H1 (cell line): ENCODE measurements around the gene KLK12. TPM values are rescaled to one million over a fixed set of nuclear protein-coding genes. Genes with fewer than 3 reads are reported as not detected.

Experiments used
- CBX5 ChIP-seq: fragments of 300-800, 300-1000 bp; sonication (generic); IDR thresholded peaks from 2 replicates; pipeline ENCODE4 v1.7.1; 2016; ENCODE audit warnings: antibody characterized with exemption, low read length, low read depth
- CTBP2 ChIP-seq: IDR thresholded peaks from 2 replicates; pipeline ENCODE4 v1.7.0; 2011; ENCODE audit warnings: borderline replicate concordance, mild to moderate bottlenecking, moderate library complexity, mixed read lengths, low read length; ENCODE audit not compliant: insufficient read depth, insufficient read length
- FOSL1 ChIP-seq: IDR thresholded peaks from 2 replicates; pipeline ENCODE4 v1.6.1; 2011; ENCODE audit warnings: mild to moderate bottlenecking, low read depth, low read length, moderate library complexity; ENCODE audit not compliant: insufficient read depth
- KDM1A ChIP-seq: fragments of 200-600, 300-600 bp; sonication (generic); IDR thresholded peaks from 2 replicates; pipeline ENCODE4 v1.7.1; 2016; ENCODE audit warnings: mild to moderate bottlenecking, low read length, borderline replicate concordance
- KDM4A ChIP-seq: IDR thresholded peaks from one replicate; pipeline ENCODE4 v1.7.1; 2012; ENCODE audit warnings: low read depth, mild to moderate bottlenecking, moderate library complexity, low read length, inconsistent platforms; ENCODE audit not compliant: severe bottlenecking
- YY1 ChIP-seq: IDR thresholded peaks from 2 replicates; pipeline ENCODE4 v1.6.1; 2011; ENCODE audit warnings: low read depth, mild to moderate bottlenecking, low read length
- ZNF274 ChIP-seq: IDR thresholded peaks from 2 replicates; pipeline ENCODE4 v1.7.0; 2012; ENCODE audit warnings: low read length, borderline replicate concordance; ENCODE audit errors: extremely low read depth
- polyA plus RNA-seq, 7 experiments: library from polyadenylated mRNA; depleted of rRNA in 3 of 7; stranded (reverse) in 5 of 7; unstranded in 2 of 7; fragments of >200 nt in 5 of 7; fragments of 200-250 nt in 2 of 7; gene quantifications; 1 replicate in 5 of 7; 2 replicates in 1 of 7; 4 replicates in 1 of 7; pipeline versions ENCODE4 v1.2.1 to v1.2.3, GENCODE V29; 2011 to 2013; ENCODE audit warnings: missing spikeins in 2 of 7, mixed read lengths in 2 of 7
- total RNA-seq: library from RNA; stranded (reverse); fragmentation: NEBNext Ultra II Directional; extraction: Animal tissue kit (Norgen Biotek cat#: 25700); gene quantifications from 2 replicates; pipeline ENCODE4 v1.2.1, GENCODE V29; 2021

Gene KLK12
- total and polyA plus RNA-seq, 2 of the 8 experiments (the other 6 are each of a cell fraction or from before 2014, with no cell fraction given) = 0.24 TPM; not detected in 1

GRCh38 chr19:51071095-51071405, 36.2 kb upstream of the KLK12 start (continued):
- TF ChIP-seq CBX5 = no peak
- no peak for TF ChIP-seq CTBP2
- TF ChIP-seq ZNF274 = no peak
- TF ChIP-seq FOSL1 = no peak
- no peak for TF ChIP-seq YY1
- no peak for TF ChIP-seq KDM1A
- no peak for TF ChIP-seq KDM4A
- TF ChIP-seq, all 59 proteins: peak for 0
